EH (cell line): ENCODE measurements around the gene RNF214.

ENCODE experiments used
- DNase-seq: peaks from one replicate; pipeline ENCODE4 v3.0.0-alpha.2; 2015; ENCODE audit warnings: low read depth

The RNF214 gene

DNA sequence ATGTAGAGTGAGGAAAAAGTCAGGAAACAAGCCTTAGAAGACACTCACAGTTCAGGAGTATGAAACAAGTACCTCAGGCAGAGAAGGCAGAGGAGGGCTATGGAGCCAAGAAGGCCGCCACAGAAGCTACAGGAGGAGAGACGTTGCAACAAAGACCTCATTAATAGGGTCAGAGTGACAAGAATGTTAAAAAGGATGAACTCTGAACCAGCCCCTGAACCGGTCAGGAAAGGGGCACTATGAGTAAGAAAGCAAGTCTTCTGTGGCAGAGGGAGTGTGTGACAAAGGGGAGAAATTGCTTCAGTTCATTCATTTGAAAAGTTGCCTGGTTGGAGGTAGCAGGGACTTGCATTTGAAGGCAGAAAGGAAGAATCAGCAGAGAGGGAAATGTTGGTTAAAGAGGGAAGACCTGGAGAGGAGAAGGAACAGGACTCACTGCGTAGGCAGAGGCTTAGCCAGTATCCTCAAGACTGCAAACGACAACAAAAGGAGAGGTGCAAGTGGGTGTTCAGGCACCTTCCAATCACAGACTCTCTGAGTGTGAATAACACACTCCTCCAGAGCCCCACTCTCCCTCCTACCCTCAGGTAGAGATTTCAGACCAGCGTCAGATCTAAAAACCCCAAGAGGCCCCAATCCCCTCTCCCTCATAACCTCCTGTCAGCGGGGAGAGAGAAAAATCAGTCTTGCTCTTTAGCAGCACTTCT is 17.9 kb upstream of the RNF214 start:
- DNase-seq, result no peak

DNA sequence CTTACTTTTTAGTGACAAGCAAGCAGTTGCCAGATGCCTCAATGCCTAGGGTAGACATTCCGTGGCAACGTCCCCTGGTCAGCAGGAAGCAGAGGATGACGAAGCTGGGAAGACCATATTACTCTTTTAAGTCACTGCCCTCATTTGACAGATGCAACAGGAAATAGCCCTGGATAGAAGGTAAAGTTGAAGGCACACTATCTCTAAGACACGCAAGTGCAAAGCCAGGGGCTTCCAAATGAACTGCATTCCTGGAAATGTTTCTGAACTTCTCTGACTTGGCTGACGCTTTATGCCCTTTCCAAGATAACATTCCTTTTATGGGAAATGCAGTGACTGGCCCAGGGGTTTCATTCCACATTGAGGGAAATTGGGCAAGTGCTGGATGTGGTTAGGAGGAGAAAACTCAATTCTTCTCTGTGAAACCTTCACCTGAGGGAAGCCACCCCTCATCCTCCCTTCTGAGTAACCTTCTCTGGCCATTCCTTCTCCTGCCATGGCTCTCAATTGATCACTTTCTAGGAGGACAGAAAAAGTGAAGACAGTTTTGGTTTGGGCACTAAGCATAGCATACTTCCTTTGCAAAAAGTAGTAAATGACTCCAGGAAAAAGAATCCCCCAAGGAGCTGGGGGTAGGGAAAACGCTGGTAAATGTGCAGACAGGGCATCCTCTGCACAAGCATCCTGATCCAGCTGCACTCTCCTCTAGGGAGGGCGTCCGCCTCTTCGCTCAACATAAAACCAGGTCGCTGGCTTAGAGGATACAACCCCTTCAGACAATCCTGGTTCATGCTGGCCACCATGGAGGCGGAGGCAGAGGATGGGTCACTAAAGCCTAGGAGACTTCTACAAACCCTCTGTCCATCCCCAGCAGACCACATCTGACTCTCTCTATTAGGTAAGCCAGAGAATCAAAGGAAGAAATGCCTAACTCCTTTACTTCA is 15.1 kb upstream of the RNF214 start:
- peak; percentile 84 for DNase-seq

- DNase-seq, result peak; percentile 71
Measured at GRCh38 chr11:117218133-117218915, 14.1 kb upstream of the RNF214 start.

DNA sequence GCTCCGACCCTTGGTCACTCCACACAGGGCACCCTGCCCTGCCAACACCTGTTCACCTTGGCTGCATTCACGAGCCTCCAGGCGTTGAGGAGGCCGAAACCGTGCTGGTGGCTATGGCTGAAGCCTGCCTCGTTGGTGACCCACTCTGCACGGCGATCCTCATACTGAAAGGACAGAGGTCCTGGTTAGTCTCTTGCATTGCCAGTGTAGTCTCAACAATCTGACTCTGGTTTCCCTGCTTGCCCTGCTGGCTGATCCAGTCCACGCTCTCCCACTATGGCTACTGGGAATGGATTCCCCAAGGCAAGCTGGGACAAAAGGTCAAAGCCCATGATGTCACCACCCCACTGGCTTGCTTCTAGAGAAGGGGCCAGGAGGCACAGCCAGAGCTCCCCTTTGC is 13.5 kb upstream of the RNF214 start:
- no peak for DNase-seq

GRCh38 chr11:117219455-117219854 is 13.0 kb upstream of the RNF214 start:
- no peak for DNase-seq

GRCh38 chr11:117219995-117220394 is 12.5 kb upstream of the RNF214 start:
- no peak for DNase-seq

- DNase-seq, result no peak
Measured at GRCh38 chr11:117220568-117220967, 11.9 kb upstream of the RNF214 start.

DNA sequence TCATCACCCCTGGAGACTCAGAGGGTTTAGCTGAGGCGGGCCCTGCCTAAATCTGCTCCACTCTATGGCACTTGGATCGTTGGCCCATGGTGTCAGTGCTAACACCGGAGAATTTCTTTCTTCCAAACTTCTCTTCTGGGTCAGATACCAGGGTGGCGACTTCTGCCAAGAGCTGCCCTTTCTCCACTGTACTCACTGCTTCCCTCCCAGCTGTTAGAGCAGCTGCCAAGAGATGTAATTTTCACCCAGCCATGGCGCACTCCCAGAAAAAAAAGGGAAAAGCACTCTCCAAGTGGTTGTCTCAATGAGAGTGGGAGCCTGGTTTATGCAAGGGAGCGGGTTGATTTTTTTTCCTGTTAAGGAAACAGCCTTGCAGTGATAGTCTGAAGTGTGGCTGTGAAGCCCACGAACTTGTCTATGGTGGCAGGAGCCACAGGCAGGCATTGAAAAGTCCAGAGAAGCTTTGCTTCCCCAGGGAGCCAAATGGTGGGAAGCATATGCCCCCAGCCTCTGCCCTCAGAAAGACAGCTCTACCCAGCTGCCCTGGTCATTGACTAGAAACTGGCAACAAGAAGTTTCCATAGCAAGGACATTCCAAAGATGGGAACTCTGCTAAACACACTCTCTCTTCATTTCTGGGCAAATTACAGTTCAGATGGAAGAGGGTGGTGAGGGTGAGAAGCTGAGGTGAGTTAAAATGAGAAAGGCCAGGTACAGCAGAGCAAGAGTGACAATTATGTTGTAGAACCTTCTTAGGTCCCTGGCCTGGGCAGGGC is 11.3 kb upstream of the RNF214 start:
- no peak for DNase-seq

DNA sequence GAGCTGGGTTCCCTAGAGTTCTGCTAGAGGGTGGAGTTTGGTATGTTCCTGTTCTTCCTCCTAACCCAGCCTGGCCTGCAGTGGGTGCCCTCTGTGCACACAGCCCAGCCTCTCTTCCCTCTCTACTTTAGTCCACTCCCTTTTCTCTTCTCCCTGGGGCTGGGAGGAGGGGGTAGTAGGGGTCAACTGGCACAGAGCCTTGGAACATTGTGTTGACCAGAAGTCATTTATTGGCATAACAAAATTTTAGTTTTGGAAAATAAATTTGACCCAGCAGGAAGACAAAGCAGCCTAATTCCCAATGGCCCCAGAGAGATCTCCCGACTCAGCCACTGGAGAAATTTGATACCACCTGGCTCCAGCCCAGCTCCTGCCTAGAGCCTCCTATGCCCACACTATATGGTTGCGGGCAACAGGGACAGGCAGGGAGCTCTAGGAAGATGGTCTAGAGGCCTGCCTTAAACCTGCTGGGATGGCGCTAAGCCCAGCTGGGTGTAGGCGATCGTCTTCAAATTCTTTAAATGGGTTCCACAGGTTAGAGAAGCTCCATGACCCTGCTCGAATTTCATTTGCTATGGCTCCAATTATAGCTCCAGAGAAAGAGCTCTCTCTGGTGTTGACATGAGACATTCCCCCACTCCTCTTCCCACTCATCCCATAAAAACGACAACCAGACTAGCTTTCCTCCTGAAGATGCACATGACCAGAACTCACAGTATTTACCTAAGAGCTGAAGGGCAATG is 10.5 kb upstream of the RNF214 start:
- peak; percentile 79 for DNase-seq

GRCh38 chr11:117222991-117223740 is 9.3 kb upstream of the RNF214 start:
- no peak for DNase-seq

DNA sequence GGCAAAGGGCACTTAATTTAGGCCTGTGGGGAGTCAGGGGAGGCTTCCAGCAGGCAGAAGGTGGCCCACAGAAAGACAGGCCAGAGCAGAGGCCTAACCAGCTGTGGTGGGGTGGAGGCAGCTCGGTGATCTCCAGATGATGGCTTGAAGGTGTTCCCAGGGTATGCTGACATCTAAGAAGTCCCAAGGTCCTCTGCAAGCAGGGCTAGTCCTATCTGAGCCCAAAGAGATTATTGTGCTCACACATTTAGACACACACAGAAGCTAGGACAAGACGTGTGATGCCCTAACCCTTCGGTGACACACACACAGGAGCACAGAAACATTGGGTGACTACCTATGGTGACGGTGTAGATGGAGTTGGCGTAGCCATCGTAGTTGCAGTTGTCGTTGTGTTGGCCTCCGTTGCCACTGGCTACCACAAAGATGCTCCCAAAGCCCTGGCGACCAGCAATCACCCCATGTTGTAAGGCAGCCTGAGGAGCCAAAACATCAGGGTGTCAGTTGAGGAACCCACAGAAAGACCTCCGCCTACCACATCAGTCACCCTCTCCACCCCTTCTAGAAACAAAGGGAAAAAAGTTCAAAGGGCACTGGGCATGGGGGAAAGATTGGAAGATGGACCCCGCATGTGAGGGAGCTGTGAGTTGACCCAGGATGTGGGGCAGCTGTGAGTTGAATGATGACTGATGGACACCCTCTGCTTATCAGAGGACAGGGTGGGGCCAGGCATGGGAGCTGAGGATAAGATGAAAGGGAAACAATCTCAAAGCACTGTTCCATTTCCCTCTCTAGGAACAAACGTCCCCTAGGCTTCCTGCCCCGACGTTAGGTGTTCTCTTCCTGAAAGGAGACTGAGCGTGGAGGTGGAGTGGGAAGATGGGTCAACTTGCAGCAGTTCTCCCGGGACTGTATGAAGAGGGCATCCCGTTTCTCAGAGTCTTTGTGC is 8.5 kb upstream of the RNF214 start:
- DNase-seq, result no peak

DNA sequence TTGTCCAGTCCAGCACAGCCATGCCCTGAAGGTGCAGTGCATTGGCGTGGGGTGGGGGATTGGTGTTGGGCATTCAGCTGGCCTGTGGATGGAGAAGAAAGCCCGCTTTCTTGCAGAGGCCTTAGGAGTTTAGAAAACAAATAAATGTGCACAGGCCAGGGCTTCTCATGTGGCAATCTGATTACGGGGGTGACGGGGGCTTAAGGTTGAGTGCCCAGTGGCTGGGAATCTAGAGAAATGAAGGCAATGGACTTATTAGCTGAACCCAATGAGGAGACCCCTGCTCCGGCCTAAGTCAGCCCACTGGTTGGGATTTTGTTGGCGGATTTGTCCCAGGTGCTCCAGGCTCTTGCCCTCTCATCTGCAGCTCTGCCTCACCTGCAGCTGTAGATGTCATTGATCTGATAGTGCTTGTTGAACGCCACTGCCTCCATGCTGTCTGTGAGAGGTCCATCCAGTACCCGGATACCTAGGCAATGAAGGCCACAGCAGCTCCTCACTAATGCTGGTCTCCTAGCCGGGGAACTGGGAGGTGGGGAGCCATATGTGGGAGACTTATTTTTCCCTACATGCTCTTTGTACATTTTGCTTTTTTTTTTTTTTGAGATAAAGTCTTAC is 6.8 kb upstream of the RNF214 start:
- DNase-seq, result no peak

GRCh38 chr11:117226388-117227385 is 5.8 kb upstream of the RNF214 start:
- peak; percentile 85 for DNase-seq

- no peak for DNase-seq
Measured at GRCh38 chr11:117228091-117228490, 4.4 kb upstream of the RNF214 start.

GRCh38 chr11:117229411-117229810 is 3.1 kb upstream of the RNF214 start:
- no peak for DNase-seq

GRCh38 chr11:117229931-117230285 is 2.6 kb upstream of the RNF214 start:
- DNase-seq, result no peak

- DNase-seq, result no peak
Measured at GRCh38 chr11:117230286-117230961, 2.0 kb upstream of the RNF214 start.
